Stimulated activated CD4-positive, alpha-beta T cell treated with anti-CD3 and anti-CD28 coated beads, Interleukin-12 subunit alpha, Interleukin-12 subunit beta, amount 100 ng/mL, for 24 hours (primary cell): Measurements from ENCODE around the gene NUP50.
A peak's percentile ranks its signal among the peaks of the same experiment; 100 is the strongest.

Source experiments
- DNase-seq, 2 experiments: peaks; one replicate each; pipeline ENCODE4 v3.0.0-alpha.2; 2020; ENCODE audit warnings: low read depth in 2 of 2

Gene NUP50

DNA sequence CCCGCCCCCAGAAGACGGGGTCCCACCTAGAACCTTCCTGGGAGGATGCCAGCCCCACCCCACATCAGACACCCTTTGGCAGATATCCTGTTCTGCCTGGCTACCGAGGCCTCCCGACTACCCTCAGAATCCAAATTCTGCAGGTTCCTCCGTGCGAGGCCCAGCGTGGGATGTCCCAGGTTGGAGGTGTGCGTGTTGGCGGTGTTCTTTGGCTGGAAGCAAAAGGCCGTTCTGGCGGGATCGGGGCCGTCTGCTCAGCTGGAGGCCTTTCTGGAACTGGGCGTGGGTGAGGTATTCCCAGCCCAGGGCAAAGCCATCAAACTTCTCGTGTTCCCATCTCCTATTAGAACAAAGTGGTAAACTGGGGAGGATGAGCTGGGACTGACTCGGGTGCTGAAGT is 32.6 kb downstream of the NUP50 start:
- DNase-seq: no peak

DNA sequence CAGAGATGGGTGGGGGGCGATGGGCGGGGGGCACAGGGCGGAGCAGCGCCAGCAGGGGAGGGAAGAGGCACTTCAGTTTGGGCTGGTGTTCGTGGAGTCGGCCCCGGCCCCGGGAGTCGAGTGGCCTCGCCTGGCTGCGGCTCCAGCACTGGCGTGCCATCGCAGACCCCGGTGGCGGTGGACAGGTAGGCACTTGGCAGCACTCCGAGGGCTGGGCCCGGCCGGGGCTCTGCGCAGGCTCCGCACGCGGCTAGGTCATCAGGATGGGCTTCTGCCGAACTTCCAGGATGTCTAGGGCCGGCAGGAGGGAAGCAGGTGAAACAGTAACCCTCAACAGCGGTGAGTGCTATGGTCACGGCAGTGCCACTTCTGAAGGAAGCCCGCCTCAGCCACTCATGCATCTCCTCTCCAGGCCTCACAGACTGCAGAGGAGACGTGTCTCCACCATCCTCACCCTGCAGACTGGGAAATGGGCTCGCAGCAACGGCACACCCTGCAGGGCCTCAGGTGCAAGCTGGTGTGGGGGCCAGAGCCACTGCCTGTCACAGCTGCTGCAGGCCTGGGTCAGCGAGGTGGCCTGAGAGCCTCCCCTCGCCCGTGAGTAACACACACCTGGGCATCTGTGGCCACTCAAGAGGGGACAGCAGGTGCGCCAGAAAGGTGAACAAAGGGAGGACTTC is 33.3 kb downstream of the NUP50 start:
- no peak for DNase-seq

DNA sequence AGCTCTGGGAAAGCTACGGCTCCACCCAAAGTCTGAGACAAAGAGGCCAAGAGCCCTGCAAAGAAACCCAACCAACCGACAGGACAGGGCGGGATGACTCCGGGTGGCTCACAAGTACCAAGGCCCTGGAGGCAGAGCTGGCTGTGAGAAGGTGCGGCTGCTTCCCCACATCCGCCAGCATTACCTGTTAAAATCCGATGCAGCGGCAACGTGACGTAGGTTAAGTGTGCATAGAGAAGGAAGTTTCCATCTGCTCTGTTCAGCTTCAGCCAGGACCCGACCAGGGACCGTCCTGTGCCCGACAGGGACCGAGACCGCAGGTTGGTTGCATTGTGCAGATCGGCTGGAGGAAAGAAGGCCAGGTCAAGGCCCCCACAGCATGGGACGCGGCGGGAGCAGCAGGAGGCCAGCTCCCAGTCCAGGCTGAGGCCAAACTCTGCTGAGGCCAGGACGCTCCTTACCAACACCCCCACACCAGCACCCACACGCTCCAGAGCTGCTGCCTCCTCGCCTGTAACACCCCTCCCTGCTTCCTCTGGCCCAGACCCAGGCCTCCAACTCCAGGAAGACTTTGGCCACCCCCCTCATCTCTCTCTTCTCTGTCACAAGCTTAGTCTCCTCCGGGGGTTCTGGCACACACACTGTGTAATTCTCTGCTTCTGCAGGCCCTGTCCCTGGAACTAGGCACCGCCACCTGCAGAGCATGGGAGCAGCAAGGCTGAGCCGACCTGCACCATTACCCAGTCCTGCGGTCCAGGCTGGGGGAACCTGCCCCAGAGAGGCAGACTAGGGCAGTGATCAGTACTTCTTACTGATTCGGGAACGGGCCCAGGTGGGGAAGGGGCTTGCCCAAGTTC is 34.1 kb downstream of the NUP50 start:
- DNase-seq: no peak

DNA sequence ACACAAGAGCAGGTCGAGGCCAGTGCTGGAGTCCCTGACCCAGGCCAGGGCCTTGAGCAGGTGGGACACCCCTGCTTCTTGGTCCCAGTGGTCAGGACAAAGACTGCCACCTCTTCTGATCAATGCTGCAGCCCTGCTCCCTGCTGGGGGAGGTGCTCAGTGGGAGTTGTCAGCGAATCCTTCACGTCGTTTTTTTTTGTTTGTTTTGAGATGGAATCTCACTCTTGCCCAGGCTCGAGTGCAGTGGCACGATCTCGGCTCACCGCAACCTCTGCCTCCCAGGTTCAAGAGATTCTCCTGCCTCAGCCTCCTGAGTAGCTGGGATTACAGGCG is 34.7 kb downstream of the NUP50 start:
- DNase-seq: no peak

DNA sequence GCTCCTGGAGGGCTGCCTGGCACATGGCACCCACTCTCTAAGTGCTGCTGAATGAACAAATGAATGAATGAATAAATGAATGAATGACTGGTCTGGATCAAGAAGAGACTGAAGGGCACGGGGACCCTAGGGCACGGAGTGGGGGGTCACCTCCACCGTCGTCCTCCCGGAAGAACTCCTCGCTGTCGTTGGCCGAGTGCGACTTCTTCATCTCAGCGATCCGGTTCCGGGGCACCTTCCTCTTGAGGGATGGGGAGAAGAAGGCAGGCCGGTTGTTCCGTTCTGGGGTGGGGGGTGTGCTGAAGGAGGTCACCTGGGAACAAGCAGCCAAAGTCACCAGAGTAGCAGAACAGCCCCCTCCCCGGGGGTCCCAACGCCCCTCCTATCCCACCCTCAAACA is 36.0 kb downstream of the NUP50 start:
- DNase-seq: no peak

DNA sequence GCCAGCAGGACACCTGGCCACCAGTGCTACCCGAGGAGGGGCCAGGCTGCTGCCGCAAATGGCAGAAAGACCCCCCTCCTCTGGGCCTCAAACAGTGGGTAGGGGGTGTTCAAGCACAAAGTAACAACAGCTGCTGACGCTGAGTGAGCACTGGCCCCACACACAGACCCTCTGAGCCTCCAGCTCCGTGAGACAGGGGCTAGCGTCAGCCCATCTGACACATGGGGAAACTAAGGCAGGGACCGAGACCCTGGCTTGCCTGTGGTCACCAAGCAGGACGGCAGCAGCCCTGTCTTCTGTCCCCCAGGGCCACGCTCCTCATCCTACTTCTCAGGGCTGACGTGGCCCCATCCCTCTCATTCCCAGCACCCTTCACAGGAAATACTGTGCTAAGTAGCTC is 36.5 kb downstream of the NUP50 start:
- DNase-seq: no peak

DNA sequence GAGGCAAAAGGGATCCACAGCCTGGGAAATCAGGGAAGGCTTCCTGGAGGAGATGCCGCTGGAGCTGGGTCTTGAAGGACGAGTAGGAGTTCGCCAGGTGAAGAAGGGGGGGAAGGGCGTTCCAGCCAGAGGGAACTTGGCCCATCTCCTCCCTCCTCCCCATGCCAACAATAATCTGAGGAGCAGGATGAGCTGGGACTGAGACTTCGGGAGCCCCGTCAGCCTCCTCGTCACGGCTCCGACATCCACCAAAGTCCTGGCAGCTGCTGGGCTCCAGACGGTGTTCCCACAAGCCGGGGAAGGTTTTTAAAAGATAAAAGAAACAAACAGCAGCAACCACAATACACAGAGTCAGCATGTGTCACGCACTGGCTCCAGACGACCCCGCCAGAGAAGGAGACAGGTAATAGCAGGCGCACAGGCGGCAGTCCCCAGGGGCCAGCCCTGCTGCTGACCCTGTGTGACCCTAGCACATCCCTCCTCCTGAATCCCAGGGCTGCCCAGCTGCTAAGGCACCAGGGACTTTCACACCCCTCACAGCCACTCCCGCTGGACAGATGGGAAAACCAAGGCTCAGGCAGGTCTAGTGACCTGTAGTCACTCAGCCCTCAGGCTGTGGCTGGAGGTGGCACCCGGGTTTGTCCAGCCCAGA is 37.3 kb downstream of the NUP50 start:
- no peak for DNase-seq

DNA sequence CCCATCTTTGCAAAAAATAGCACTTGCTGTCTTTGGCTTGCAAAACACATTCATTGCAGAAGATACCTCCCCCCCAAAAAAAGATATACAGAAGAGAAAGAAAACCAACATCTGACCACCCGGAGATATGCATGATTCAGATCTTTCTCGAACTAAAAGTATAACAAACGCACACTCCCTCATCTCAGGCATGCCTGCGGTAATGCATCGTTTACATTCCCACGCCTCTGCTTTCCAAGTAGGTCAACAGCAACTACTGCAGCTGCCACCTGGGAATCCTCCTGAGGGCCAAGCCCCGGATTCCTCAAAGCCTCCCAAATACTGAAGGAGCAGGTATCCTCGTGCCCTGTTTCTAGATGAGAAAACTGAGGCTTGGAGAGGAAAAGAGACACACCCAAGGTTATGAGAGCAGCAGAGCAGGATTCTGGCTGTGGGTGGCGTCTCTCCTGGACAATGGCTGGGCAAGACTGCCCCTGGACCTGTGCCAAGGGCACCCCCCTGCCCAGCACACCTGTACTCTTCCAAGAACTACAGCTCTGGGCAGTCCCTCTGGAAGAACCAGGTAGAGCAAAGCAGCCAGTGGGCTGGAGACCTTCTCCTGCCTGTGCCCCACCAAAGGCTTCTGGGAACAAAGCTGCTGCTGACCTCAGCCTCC is 38.1 kb downstream of the NUP50 start:
- DNase-seq: no peak

DNA sequence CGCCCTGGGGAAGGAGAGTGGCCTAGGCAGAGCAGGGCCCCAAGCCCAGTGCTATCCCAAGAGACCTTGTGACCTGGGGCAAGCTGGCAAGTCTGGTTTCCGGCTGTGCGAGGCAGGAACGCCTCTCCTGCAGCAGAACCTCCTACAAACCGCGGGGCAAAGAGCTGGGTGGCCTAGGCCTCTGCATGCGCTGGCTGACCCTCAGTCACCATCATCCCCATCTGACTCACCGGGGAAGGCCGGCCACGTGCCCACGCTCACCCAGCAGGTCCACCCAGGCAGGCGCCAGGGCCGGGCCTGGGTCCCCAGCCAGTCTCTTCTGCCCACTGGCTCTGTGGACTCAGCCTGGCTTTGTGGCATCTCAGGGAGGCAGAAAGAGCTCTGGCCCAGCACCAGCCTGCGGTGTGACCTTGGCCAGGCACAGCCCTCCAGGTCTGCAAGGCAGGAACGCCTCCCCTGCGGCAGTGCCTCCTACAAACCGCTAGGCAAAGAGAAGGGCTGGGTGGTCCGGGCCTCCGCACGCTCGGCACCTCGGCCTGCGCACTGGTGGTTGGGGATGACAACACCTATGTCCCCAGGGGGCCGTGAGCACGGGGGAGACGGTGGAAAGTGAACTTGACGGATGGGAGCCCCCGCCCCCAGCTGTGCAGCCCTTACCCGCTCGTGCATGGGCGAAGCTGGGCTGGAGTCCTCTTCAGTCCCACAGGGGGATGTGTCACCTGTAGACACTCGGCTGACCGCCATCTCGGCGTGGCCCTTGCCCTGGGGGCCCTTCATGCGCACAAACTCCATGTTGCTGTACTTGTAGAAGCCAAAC is 38.8 kb downstream of the NUP50 start:
- no peak for DNase-seq

DNA sequence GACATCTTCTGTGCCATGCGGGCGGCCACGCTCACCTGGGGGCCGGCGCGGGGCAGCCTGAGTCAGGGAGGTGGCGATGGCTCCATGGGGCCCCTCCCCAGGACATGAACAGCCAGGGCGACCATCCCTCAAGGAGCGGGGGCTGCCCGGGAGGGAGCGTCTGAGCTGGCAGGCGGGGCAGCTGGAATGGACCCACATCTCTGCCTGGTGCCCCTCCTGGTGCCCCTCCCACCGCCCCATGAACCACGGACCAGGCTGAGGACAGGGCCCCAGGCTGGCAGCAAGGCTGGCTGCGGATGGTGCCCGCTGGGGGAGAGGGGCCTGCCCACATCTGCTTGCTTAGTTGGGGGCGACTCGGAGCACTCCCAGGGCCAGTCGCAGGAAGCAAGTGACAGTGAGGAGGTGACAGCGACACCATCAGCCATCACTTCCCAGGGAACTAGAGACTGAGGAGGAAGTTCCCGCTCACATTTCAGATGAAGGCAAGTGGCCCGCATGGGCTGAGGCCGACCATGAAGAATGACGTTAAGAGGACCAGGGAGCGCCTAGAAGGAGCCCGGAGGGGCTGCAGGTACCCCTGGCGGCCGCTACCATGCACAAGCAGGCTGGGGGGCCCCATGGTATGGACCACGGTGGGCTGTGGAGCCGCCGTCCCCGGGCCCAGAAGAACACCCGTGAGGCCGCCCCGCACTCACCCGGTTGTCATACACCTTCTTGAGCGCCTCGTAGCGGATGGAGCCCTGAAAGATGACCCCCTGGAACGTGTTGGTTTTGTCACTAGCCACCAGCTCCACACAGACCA is 39.6 kb downstream of the NUP50 start:
- no peak for DNase-seq

DNA sequence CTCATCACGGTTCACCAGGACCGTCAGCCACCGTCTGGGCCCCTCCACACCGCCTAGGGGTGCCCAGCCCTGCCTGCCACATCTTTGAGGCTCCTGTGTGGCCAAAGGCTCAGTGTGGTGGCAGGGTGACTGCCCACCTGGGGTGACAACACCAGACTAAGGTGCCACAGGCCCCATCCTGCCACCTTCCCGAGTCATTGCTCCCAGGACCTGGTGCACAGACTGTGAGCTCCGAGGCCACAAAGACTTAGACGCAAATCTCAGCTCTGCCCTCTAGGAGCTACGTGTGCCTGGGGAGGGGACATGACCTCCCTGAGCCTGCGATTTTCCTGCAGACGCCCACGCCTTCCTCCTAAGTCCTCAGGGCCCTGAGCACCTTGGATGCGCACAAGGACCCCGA is 40.5 kb downstream of the NUP50 start:
- DNase-seq: no peak

DNA sequence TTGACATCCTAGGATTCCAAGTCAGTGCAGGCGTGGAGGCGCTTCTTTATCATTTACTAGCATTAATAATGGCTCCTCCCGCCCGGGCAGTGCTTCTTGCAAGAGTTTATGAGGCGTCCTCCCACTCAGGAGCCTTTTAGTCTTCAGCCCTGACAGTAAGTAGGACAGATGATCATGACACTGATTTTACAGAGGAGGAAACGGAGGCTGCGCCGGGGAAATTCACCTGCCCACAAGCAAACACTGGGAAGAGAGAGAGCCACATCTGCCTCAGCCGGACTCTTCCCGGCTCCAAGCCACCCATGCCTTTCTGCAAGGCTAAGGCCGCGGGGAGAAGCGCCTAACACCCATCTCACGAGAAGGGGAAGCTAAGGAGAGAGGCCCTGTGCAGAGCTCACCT is 41.1 kb downstream of the NUP50 start:
- no peak for DNase-seq

DNA sequence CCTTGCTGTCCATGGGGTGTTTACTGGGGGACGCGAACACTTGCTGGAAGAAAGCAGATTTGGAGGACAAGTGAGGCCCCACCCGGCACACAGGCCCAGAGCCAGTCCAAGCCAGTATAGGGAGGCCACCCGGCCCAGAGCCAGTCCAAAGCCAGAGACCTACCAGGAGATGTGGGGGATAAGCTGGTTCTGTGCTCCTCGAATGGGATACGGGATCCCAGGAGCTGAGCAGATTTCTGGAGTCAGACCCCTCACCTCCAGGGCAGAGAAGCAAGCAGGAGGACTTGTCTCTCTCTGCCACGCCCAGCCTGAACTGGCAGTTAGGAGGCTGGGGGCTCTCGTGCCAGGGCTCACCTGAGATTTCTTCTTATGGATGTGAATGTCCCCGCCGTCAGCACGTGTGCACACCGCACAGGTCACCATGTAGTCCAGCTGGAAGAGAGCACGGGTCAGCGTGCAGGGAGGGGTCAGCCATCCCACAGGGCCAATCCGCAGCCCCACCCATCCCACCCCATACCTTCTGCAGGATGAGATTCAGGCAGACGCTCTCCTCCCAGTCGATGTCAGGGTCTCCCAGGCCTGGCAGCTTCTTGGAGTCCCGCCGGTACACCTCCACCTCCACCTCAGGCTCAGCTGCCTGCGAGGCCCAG is 41.7 kb downstream of the NUP50 start:
- DNase-seq: no peak

DNA sequence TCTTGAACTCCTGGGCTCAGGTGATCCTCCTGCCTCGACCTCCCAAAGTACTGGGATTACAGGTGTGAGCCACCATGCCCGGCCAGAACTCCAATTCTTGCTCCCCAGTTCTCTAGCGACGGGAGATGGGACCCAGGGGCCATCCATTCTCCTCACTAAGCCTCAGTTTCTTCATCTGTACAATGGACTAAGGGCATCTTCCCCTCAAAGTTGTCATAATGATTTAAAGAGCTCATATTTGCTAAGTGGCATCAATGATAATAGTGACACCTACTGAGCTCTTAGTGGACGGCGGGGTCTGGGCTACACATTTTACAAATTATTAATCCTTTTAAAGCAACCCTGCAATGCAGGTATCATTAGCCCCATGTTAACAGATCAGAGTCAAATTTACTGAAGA is 42.5 kb downstream of the NUP50 start:
- DNase-seq: no peak

DNA sequence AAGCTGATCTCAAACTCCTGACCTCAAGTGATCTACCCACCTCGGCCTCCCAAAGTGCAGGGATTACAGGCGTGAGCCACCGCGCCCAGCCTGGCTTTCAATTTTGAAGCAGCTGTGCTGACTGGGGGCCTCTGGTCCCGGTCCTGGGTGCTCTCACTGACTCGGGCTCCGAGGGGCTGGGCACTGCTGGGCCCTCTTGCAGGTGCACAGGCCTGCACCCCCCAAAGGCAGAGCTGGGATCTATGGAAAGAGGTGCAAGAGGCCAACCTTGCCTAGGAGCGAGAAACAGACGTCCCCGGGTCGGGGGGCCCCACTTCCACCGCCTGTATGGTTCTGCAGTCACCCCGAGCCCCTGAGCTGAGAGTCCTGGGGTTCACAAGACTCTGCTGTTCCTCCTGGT is 43.8 kb downstream of the NUP50 start:
- no peak for DNase-seq

DNA sequence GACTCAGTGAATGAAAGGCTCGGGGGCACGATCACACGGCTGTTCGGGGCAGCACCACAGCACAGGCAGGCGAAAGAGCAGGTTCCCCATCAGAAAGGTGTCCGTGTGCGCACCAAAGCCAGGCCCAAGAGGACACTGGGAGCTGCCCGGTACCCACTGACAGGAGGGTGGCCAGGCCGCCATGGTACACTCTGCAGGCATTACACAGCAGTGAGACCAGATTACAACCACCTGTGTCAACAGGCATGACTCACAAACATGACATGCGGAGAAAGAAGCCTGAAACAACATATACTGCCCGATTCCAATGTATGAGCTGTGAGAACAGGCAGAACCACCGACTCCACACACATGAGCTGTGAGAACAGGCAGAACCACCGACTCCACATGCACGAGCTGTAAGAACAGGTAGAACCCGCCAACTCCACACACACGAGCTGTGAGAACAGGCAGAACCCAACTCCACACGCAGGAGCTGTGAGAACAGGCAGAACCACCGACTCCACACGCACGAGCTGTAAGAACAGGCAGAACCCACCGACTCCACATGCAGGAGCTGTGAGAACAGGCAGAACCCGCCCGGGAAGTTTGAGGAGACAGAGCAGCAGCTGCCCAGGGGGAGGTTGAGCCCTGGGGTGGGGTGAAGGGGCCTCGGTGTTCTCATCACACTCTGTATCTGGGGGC is 44.4 kb downstream of the NUP50 start:
- DNase-seq: no peak

DNA sequence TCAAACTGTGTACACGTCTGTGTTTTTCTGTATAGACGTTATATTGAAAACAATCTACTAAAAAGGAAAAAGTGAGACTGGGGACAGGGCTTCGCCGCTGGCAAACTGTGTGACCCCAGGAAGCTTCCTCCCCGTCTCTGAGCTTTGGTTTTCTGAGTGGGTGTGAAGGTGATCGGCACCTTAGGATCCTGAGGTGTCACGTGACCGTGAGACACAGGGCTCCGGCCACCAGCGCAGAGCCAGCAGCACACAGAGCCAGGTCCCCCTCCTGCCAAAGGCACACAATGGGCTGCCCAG is 44.9 kb downstream of the NUP50 start:
- DNase-seq: no peak

DNA sequence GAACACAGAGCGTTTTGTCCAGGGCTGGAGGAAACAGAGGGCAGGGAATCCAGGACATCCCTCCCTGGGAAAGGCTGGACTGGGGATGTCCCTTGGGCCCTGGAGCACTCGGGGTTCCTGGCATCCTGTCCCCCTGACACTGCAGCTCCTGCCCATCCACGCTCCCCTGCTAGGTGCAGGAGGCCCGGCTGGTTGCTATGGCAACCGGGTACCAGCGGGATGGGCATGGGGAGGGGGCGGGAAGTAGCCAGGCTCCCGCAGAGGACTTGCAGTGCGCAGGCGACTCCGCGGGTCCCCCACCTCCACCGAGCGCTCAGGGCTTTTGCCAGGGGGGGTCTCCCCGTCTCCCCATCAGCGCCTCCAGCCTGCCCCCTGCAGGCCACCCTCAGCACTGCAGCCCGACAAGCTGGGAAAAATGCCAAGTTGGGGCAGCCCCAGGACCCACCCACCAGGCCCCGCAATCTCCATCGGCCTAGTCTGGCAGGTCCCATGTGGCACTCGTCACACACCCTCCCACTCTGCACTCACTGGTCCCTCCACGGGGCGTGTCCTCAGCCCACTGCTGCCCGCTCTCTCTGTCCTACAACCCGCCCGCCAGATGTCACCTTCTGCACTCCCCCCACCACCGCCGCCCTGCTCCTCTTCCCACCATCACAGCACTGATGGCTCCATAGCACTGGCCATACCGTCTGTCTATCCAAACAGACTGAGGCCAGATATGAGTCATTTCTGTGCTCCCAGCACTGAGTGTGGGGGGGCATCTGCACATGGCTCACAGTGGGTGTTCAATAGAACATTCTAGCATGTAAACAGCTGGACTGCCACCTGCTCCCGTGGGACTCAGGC is 45.5 kb downstream of the NUP50 start:
- DNase-seq: peak in 1 of 2 experiments; percentile 9

DNA sequence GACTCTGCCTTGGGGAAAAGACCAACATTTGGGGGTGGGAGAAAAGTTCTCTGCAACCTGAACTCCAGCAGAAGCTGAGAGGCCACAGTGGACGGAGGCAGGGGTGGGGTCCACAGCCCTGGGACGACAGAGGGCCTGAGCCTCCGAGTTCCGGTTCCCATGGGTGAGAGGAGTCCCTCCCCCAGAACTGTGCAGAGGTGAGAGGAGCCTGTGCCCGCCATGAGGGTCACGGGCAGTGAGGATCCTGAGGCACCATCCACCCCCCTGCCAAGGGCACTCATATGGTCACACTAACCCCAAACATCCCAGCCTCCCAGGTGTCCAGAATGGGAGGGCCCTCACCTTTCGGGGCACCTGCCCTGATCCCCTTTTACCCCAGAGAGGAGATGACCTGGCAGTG is 46.4 kb downstream of the NUP50 start:
- no peak for DNase-seq
